SIG-M5 treated with dmso at 0.1 percent for 504 hours (cell line): Measurements from ENCODE around the gene TCP1.
"Not testable (repeated sequence)": the region's sequence is repeated elsewhere in the genome, so short reads cannot be mapped to it uniquely, and the experiment has no call there.

Source experiments
- DNase-seq: peaks from one replicate; lab custom pipeline; 2025; ENCODE audit not compliant: unreplicated experiment; lab: John Stamatoyannopoulos, UW

Gene TCP1

GRCh38 chr6:159789377-159790148 is at the start of gene TCP1:
TCP1 (minus strand) TSS chr6:159789602; CDS start chr6:159789468, 134 bp downstream.
- DNase-seq, result peak; percentile 99

DNA sequence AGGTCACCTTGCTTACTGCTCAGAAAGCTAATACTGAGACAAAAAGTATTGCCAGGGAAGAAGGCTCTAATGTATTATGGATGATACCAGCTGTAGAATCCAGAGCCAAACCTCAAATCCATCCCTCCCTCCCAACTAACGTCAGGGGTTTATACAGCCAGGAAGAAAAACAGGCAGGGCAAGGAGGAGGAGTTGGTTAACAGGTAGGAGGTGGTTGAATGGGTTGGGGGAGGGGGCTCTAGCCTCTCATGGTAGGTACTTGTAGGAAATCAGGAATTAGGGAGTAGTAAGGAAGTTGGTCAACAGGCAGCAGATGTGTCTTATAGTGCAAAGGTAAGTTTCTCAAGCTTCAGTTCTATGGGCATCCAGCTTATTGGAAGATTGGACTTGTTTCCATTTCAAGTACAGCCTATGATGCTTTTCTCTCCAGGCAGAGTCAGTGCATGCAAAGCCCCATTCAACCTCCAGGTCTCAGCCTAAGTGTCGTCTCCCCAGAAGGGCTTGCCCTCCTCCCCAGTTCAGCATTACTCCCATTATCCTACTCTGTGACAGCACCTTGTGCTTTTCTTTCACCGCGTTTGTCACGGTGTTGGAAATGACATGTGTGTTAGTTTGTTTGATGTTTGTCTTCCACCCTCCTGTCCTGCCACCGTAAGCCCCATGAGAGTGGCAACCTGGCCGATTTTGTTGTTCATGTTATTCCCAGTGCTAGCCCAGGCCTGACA is 48.8 kb upstream of the TCP1 start:
- DNase-seq, result no peak

GRCh38 chr6:159837511-159837910 is 48.1 kb upstream of the TCP1 start:
- no peak for DNase-seq

- no peak for DNase-seq
Observed at GRCh38 chr6:159836718-159837490, 47.5 kb upstream of the TCP1 start.

DNA sequence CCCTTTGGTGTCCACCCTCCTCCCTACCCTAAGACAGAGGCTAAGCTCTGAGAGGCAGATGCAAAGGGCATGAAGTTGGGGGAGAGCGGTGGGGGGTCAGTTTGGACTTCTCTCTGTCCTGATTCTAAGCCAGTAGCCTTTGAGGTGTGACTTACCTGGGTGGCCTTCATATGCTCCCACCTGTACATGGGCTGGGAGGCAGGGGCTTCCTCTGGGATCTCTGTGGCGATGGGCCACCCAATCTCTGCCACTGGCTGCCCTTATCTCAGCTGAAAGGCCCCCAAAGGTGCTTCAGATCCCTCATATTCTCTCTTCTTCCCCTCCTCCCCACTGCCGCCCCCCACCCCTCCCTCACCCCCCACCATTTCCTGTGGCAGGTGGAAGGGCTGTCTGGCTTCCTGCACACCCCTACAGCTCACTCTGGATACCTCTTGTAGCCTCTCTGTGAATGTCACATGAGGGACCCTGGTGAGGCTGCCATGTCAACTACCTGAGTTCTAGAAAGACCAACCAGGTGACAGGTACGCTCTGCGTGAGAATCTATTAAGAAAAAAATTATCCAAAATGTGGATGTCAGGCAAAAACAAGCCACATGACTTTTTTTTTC is 44.7 kb upstream of the TCP1 start:
- DNase-seq, result no peak

GRCh38 chr6:159833556-159833955 is 44.2 kb upstream of the TCP1 start:
- DNase-seq, result no peak

- DNase-seq, result no peak
Observed at GRCh38 chr6:159832946-159833345, 43.5 kb upstream of the TCP1 start.

DNA sequence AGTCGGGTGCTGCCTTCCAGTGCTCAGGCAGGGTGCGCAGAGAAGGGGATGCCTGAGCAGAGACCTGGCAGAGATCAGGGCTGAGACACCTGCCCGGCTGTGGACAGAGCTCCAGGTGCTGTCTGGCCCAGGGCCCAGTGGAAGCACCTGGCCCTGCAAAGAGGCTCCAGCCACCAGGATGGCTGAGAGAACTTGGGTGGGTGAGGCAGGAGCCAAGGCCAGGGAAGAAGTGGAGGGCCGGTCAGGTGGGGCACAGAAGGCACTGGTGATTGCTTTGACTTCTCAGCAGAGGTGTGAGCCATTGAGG is 41.9 kb upstream of the TCP1 start:
- no peak for DNase-seq

- no peak for DNase-seq
Observed at GRCh38 chr6:159830501-159831372, 41.3 kb upstream of the TCP1 start.

DNA sequence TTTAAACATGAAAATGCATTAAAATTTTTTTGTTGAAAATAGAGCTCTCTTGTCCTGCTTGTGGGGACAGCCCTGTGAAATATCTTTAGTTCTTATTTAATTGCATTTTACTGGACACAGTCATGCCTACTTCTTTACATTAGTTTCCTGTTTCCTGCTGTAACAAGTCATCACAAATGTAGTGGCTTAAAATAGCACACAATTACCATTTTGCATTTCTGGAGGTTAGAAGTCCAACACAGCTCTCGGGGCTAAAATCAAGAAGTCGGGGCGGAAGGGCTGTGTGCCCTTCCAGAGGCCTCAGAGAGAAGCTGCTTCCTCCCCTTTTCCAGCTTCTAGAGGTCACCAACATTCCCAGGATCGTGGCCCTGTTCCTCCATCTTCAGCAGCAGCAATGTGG is 40.1 kb upstream of the TCP1 start:
- DNase-seq, result peak; percentile 76

GRCh38 chr6:159828074-159828473 is 38.7 kb upstream of the TCP1 start:
- DNase-seq, result no peak

- no peak for DNase-seq
Observed at GRCh38 chr6:159826968-159827647, 37.7 kb upstream of the TCP1 start.

DNA sequence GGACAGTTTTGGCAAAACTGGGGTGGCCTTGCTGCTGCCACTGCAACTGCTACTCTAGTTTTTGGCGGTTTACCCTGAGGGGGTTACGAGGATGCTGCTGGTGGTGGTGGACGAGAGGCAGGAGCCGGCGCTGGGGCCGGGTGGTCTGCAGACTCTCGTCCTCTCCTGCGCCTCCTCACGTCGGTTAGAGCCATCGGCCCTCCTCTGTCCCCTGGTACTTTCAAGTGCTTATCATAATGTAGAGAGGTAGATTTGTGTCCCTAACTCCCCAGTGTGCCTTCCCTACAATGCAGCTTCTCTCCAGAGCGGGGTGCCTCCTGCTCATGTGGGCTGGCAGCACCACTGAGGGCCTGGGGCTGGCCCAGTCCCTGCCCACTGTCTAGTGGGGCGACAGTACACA is 36.6 kb upstream of the TCP1 start:
- no peak for DNase-seq

GRCh38 chr6:159824690-159825089 is 35.3 kb upstream of the TCP1 start:
- not testable (repeated sequence) for DNase-seq

- no peak for DNase-seq
Observed at GRCh38 chr6:159823953-159824352, 34.6 kb upstream of the TCP1 start.

GRCh38 chr6:159821726-159822125 is 32.3 kb upstream of the TCP1 start:
- DNase-seq, result no peak

DNA sequence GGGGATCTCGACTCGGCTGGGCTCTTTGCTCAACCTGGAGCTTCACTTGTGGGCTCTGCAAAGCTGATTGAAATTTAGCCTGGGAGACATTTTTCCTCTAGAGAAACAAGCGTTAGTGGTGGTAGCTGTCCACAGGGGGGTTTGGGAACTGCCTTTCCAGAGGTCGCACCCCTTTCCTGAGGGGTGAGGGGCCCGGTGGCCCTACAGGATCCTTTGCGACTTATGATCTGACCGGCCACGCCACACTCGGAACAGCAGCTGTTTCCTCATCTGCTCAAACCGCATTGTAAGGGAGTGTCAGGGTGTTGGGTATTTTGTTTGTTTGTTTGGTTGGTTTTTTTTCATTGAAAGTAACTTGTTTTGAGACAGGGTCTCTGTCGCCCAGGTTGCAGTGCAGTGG is 31.7 kb upstream of the TCP1 start:
- no peak for DNase-seq

DNA sequence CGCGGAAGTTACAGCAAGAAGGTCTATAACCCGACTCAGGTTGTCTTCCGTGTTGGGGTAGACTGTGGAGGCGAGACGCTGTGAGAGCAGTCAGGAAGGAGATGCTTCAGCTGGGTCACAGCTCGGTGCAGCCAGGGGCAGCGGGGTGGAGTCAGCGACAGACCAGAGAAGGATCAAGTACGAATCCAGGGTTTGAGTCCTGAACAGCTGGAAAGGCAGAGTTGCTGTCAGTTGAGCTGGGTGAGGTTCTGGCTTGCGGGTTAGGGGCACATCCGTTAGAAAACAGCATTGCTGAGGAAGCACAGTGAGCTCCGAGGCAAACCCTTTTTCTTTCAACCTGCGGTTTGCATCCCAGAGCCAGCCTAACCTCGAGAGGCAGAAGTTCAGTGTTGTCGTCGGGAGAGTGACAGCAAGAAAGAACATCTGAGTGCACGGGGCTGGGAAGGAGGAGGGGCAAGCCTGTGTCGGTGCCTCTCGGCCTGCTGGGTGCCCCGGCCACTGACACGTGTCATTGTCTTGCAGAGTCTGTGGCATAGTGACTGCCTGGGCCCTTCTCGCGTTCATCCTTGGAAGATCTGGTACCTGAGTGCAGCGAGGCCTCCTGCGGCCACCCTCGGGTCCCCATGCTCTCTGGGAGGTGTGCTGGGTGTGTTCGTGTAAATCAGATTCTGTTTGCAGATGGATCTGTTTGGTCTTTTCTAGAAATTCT is 30.7 kb upstream of the TCP1 start:
- peak; percentile 93 for DNase-seq

GRCh38 chr6:159819098-159819497 is 29.7 kb upstream of the TCP1 start:
- DNase-seq, result no peak
